Kidney (tissue), 14 donors: ENCODE measurements around the gene TAGAP. TPM values are rescaled to one million over a fixed set of nuclear protein-coding genes. Genes with fewer than 3 reads are reported as not detected.
"Not testable (repeated sequence)": the region's sequence is repeated elsewhere in the genome, so short reads cannot be mapped to it uniquely, and the experiment has no call there.

ENCODE experiments used
- DNase-seq, 5 donors: peaks; one replicate each; pipeline ENCODE4 v3.0.0-alpha.2; 2013 to 2020
- FAIRE-seq: peaks from 2 replicates; lab custom pipeline; 2012; peaks lifted over from hg19 to GRCh38; lab: Jason Lieb, UNC
- H3K27ac ChIP-seq, 2 donors: one replicate each; pipeline ENCODE4 v1.7.0; 2013; ENCODE audit warnings: low read depth in 2 of 2, low read length in 2 of 2, inconsistent platforms in 1 of 2
- H3K27me3 ChIP-seq: one replicate; pipeline ENCODE4 v1.7.1; 2013; ENCODE audit warnings: low read length, inconsistent platforms; ENCODE audit not compliant: control insufficient read depth, insufficient read depth
- H3K36me3 ChIP-seq, 3 donors: one replicate each; pipeline versions ENCODE4 v1.7.0 to v1.7.1; 2013; ENCODE audit warnings: low read length in 3 of 3, control low read depth in 1 of 3, inconsistent platforms in 1 of 3; ENCODE audit not compliant: insufficient read depth in 3 of 3, control insufficient read depth in 2 of 3
- H3K4me1 ChIP-seq, 3 donors: one replicate each; pipeline versions ENCODE4 v1.7.0 to v1.7.1; 2013; ENCODE audit warnings: low read length in 3 of 3, inconsistent platforms in 1 of 3, low read depth in 1 of 3; ENCODE audit not compliant: control insufficient read depth in 2 of 3, insufficient read depth in 2 of 3
- H3K4me3 ChIP-seq, 3 donors: one replicate each; pipeline versions ENCODE4 v1.7.0 to v1.8.1; 2013; ENCODE audit warnings: low read length in 3 of 3, control low read depth in 1 of 3, inconsistent platforms in 1 of 3
- H3K9ac ChIP-seq, 3 donors: one replicate each; pipeline versions ENCODE4 v1.7.0 to v1.7.1; 2013; ENCODE audit warnings: low read length in 3 of 3, control low read depth in 1 of 3, inconsistent platforms in 1 of 3
- H3K9me3 ChIP-seq, 3 donors: one replicate each; pipeline versions ENCODE4 v1.7.0 to v1.7.1; 2013; ENCODE audit warnings: low read length in 3 of 3, control low read depth in 1 of 3, inconsistent platforms in 1 of 3; ENCODE audit not compliant: control insufficient read depth in 2 of 3, insufficient read depth in 1 of 3
- CTCF ChIP-seq: IDR thresholded peaks from 3 replicates; pipeline ENCODE4 v1.5.1; 2012; ENCODE audit warnings: mild to moderate bottlenecking, moderate library complexity, borderline replicate concordance; ENCODE audit not compliant: insufficient read depth; ENCODE audit errors: extremely low read depth
- intact Hi-C: fragments of 100-400 bp; cut with DNase I; formaldehyde crosslinking; loops from one replicate; pipeline ENCODE4 v1.11.1; 2022
- polyA plus RNA-seq: library from polyadenylated mRNA; stranded (reverse); fragments of 350-450 nt; fragmentation: Illumina TruSeq; extraction: RNeasy Lipid Tissue Mini Kit (QIAGEN cat#74804); gene quantifications from one replicate; pipeline ENCODE4 v1.2.3, GENCODE V29; 2014; ENCODE audit warnings: low read depth, low replicate concordance; ENCODE audit not compliant: insufficient read depth
- total RNA-seq: library from RNA; stranded (reverse); fragmentation: NEBNext Ultra II Directional; extraction: Animal tissue kit (Norgen Biotek cat#: 25700); gene quantifications from one replicate; pipeline ENCODE4 v1.2.1, GENCODE V29; 2021
- donor health status: control.
- donor health status: control.
- donor health status: control.
- donor health status: control.
- donor health status: control.
- donor health status: DM: yes; HTN: yes; CAD: no.
- donor health status: Normal renal cell carcinoma (clear cell type).

Gene TAGAP
- total and polyA plus RNA-seq, 2 donors from 2014 or later: 0.45 to 8.8 TPM

DNA sequence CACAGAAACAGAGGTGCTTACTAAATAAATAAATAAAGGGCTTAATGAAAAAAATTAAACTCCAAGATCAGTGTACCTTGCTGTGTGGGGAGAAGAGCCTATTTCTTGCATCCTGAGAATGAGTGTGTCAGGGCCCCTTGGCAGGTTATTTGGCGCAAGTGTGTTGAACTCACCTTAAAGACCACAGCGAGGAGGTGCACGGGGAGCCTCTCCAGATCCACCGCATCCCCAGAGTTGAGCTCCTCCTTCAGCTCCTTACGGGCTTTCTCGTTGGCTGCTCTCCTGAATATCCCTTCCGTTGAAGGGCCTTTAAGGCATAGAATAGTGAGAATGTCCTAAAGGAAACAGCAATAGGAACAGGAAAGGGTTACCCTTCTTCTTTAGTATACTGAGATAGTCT is 3.6 kb downstream of the TAGAP start:
- Histone ChIP-seq H3K27me3 (no peaks in the 10 kb centered on the region), H3K9me3 (no peaks in the 10 kb centered on the region), H3K9ac (no peak overlapping the region), H3K4me3 (no peak overlapping the region), H3K36me3 (no peaks in the 10 kb centered on the region), H3K27ac (no peak overlapping the region), H3K4me1 (peaks cover 0 to 2% (median 0%) of the 10 kb centered on the region in 3 donors)
- FAIRE-seq: no peak
- no peak for DNase-seq
- intact Hi-C loops: no loop called here
- no peak for TF ChIP-seq CTCF

DNA sequence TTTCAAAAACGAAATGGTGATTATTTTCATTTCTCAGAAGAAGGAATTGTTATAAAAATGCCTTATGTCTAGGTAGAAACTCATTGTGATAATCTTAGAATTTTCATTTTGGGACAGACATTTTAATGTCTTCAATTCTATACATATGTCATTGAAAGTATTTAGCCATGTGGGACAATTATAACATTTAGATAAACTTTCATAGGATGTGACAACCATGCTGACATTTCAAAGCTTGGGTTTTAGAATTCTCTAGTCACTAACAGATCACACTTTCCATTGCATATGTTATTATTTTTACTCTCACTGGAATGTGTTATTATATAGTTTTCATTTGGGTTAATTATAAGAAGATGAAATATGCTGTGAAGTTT is 4.9 kb downstream of the TAGAP start:
- H3K27ac ChIP-seq: no peak overlapping the region
- H3K27me3 ChIP-seq: no peaks in the 10 kb centered on the region
- peaks cover 0 to 2% (median 0%) of the 10 kb centered on the region in 3 donors for H3K4me1 ChIP-seq
- FAIRE-seq: no peak
- intact Hi-C loops: no loop called here
- no peaks in the 10 kb centered on the region for H3K36me3 ChIP-seq
- no peak for TF ChIP-seq CTCF
- H3K9me3 ChIP-seq: no peaks in the 10 kb centered on the region
- no peak for DNase-seq
- no peak overlapping the region for H3K9ac ChIP-seq
- H3K4me3 ChIP-seq: no peak overlapping the region

GRCh38 chr6:159038914-159039884 is 5.6 kb downstream of the TAGAP start:
- no peak for TF ChIP-seq CTCF
- no peaks in the 10 kb centered on the region for H3K36me3 ChIP-seq
- no peaks in the 10 kb centered on the region for H3K27me3 ChIP-seq
- DNase-seq: no peak
- FAIRE-seq: no peak
- no peaks in the 10 kb centered on the region for H3K9me3 ChIP-seq
- no peaks in the 10 kb centered on the region for H3K4me1 ChIP-seq
- H3K9ac ChIP-seq: no peak overlapping the region
- H3K27ac ChIP-seq: no peak overlapping the region
- no peak overlapping the region for H3K4me3 ChIP-seq
- intact Hi-C loops: no loop called here

DNA sequence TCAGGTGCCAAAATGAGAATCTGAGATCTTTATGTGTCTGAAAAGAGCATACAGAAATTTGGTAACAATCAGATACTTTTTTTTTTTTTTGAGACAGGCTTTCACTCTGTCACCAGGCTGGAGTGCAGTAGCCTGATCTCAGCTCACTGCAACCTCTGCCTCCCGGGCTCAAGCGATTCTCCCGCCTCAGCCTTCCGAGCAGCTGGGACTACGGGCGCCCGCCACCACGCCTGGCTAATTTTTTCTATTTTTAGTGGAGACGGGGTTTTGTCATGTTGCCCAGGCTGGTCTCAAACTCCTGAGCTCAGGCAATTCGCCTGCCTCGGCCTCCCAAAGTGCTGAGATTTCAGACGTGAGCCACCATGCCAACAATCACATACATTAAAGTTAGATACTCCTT is 6.5 kb downstream of the TAGAP start:
- H3K27ac ChIP-seq, H3K4me3 ChIP-seq, H3K9ac ChIP-seq, DNase-seq, H3K9me3 ChIP-seq, intact Hi-C loops, H3K4me1 ChIP-seq, FAIRE-seq, H3K27me3 ChIP-seq, H3K36me3 ChIP-seq: not testable (repeated sequence)
